Heart left ventricle (tissue), 13 donors: ENCODE measurements around the gene HAUS8.

ENCODE experiments used
- CTCF ChIP-seq, 12 donors: fragments of 200-600 bp; sonication (generic) in 4 of 12; IDR thresholded peaks; one replicate each; pipeline versions ENCODE4 v1.5.0 to v1.8.0; 2018 to 2022; ENCODE audit warnings: antibody characterized with exemption in 12 of 12, mild to moderate bottlenecking in 5 of 12
- POLR2A ChIP-seq, 2 donors: fragments of 450-650 bp; IDR thresholded peaks; one replicate each; pipeline ENCODE4 v1.6.1; 2017; ENCODE audit warnings: antibody characterized with exemption in 2 of 2, mild to moderate bottlenecking in 2 of 2, moderate library complexity in 2 of 2
- donor health status: ischemic (EF 13 %, LVEDD 7.1; RV severe dilation, severe dysfunction).
- donor health status: DM: no; HTN: yes; CAD: no.
- donor health status: DM: no; HTN: no; CAD: no.
- donor health status: ischemic (EF 25% LVEDD 6.9; RV normal size, moderate dysfunction).
- donor health status: ischemic (EF 25% LVEDD 5.7; RV mildly dilated, moderate dysfunction).
- donor health status: ischemic (EF 35%, LVEDD 5.7; RV mildly dilated, moderate dysfunction).
- donor health status: nonischemic (EF 11% LVEDD 7.7; RV severe dilation, severe dysfunction).
- donor health status: DM: yes; HTN: yes; CAD: no.
- donor health status: PGD.
- donor health status: ischemic (EF 29% LVEDD 5.4; RV normal size, mild dysfunction).
- donor health status: nonischemic (EF 23%, LVEDD 6.1; RV moderate dilation, normal function).

DNA sequence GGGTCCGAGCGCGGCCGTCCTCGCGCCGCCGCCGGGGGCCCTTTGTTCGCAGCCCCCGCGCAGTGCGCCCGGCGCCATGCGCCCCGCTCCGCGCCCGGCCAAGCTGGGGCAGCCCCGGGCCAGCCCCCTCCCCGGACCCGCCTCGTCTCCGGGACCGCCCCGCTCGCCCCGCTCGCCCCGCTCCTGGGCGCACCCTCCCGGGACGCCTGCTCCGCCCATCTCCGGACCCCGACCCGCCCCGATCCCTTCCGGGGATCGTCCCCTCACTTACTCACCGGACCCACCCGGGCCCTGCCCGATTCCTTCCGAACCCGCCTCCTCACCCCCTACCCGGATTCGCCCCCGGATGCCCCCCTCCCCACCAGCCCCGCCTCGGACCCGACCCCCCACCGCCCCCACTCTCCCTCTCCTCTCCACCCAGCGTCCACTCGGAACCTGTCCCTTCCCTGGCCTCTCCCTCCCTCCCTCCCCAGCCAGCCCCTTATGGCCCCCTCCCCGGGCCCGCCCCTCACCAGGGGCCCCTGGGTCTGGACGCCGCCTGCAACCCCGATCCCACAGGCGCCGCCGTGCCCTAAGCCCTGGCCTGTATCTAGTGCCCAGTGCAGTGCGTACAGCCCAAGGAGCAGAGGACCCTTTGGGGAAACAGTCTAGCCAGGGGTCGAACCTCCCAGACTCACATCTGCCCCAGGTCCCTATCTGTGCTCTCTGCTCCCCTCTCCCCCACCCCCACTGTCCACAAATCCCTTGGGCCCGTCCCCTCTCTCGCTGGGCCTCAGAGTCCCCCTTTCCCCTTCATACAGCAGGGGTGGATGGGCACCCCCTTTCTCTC, 48.3 kb downstream of the HAUS8 start, which contains the start of gene CPAMD8:
- TF ChIP-seq CTCF (IDR thresholded peaks at IDR 0.05): no peak
- TF ChIP-seq POLR2A (IDR thresholded peaks at IDR 0.05): no peak
